Fibroblast of skin of left quadriceps (primary cell): ENCODE measurements around the gene PYCARD.
"Not testable (repeated sequence)": the region's sequence is repeated elsewhere in the genome, so short reads cannot be mapped to it uniquely, and the experiment has no call there.

ENCODE experiments used
- DNase-seq, 2 experiments: peaks; one replicate each; pipeline ENCODE4 v3.0.0-alpha.2; 2013; ENCODE audit warnings: low read depth in 2 of 2

The PYCARD gene

GRCh38 chr16:31215287-31216162, 13.0 kb upstream of the PYCARD start:
- DNase-seq: no peak

GRCh38 chr16:31214708-31215286, 12.2 kb upstream of the PYCARD start:
- DNase-seq: no peak

DNA sequence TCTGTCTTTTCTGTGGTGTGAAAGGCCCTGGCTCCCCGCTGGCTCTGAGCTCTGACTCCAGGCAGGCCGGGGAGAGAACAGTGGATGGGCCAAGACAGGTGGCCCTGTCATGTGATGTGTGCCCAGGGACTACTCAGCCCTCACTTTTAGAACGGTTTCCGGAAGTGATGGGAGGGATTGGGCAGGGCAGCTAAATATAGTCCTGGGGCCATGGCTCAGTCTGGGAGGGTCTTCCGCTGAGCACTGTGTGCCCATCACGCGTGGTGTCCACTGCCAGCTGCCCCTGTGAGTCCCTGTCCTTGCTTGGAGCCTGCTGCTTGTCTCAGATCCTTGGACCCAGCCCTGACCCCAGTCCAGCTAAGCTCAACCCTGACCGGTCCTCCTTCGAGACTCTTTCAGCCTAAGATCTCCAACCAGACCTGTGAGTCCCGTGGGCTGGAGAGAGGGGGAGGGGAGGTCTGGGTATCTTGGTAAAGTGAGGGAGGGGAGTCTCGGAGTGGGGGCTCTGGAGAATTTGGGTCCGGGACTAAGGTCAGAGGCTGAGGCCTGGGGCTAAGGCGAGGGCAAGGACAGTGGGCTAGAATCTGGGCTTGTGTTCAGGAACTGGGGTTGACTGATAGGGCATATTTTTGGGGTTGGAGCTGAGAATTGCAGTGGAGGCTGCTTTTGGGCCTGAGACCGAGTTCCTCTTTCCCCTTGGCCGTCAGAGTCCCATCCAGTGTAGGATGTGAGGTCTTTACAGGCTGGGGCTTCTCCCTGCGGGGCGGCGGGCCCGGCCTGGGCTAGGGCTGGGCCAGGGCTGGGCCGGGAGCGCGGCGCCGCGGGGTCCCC, 11.5 kb upstream of the PYCARD start, which contains the start of gene TRIM72:
Gene TRIM72, plus strand, starts transcription at position 243 of the 831 bp plus-strand sequence. CDS start 620 bp downstream, outside the sequence.
- no peak for DNase-seq

- no peak for DNase-seq
Measured at GRCh38 chr16:31213342-31213741, 10.8 kb upstream of the PYCARD start.

DNA sequence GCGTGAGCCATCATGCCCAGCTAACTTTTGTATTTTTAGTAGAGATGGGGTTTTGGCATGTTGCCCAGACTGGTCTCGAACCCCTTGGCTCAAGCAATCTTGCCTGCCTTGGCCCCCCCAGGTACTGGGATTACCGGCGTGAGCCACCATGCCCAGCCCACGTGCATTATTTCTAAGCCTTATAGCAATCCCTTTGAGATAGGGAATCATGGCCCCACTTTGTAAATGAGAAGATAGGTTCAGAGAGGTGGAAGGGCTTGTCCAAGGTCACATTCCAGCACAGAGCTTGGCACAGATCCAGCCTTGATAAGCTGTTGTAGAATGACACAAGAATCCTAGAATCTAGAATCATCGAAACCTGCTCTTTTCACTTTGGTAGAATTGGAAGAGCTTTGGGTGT, 4.2 kb upstream of the PYCARD start:
- no peak for DNase-seq

DNA sequence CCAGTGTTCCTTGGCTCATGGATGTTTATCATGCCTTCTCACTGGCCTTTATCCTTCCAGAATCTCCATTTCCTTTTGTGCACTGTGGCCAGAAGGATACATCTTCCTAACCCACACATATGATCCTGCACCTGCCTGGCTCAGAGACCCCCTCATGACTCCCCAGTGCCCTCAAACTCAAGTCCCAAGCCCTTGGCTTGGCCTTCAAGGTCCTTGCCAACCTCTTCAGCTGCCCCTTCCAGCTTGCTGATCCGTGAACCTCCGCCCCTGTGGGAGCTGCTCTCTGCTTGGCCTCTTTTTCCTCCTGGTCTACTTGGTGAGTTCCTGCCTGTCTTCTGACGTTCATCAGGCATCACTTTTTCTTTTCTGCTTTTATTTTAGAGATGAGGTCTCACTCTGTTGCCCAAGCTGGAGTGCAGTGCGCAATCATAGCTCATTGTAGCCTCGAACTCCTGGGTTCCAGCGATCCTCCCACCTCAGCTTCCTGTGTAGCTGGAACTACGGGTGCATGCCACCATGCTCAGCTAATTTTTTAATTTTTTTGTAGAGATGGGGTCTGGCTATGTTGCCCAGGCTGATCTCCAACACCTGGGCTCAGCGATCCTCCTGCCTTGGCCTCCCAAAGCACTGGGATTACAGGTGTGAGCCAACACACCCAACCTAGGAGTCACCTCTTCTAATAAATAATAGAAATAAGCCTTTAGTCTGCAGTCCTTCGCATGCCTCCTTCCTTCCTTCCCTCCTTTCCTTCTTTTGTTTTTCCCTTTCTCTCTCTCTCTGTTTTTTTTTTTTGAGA, 2.5 kb upstream of the PYCARD start:
- no peak for DNase-seq

DNA sequence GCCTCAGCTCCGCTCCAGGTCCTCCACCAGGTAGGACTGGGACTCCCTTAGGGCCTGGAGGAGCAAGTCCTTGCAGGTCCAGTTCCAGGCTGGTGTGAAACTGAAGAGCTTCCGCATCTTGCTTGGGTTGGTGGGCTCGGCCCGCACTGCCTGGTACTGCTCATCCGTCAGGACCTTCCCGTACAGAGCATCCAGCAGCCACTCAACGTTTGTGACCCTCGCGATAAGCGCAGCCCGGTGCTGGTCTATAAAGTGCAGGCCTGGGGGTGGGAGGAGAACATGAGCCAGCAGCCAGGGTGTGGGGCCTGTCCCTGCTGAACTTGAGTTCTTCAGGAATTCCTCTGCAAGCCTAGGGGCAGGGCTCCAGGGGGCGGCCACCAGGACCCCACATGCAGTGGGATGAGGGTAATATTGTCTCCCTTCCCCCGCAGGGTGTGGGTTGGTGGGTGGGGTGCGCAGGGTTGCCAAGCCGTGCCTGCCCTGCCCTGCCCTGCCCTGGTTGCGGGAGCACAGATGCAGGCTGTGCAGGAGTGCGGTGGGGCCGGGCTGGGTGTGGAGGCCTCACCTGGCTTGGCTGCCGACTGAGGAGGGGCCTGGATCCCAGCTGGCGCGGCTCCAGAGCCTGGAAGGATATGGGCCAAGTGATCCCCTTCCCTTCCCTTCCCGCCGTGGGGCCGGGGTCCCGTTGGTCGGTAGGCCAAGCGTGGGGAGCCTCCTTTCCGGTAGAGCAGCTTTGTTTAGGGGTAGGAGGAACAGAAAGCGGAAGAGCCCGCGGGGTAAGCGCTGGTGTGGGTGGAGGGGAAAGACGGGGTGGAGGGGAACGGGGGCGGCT, 762 bp downstream of the PYCARD start:
- no peak for DNase-seq

GRCh38 chr16:31200821-31201568, 1.6 kb downstream of the PYCARD start:
- no peak for DNase-seq

DNA sequence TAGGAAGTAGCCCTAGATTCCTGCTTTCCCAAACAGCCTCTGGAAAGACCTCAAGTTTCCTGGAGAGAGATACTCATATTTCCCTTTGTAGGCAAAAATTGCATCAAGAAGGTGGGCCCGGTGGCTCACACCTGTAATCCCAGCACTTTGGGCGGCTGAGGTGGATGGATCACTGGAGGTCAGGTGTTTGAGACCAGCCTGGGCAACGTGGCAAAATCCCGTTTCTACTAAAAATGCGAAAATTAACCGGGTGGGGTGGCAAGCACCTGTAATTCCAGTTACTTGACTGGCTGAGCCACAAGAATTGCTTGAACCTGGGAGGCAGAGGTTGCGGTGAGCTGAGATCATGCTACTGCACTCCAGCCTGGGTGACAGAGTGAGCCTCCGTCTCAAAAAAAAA, 2.4 kb downstream of the PYCARD start:
- DNase-seq: not testable (repeated sequence)

DNA sequence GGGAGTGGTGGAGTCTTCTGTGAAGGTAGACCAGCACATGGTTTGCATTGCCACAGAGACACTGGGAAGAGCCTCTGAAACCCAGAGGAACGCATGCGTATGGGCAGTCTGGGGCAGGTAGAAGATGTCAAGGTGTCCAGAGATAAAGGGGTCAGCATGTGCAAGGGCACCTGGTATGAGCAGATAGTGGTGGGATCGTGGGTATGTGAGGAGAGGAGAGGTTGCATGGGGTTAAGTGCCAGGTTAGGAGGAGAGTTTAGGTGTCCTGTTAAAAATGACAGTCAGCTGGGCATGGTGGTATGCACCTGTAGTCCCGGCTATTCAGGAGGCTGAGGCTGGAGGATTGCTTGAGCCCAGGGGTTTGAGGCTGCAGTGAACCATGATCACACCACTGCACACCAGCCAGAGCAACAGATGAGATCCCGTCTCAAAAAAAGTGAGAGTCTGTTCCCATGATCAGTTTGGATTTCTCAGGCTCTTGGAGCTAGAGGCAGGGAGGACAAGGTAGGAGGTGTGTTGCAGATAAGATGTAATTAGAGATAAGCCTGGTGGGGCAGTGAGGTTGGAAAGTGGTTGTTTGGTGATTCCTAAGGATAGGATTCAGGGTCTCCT, 3.0 kb downstream of the PYCARD start:
- DNase-seq: no peak

DNA sequence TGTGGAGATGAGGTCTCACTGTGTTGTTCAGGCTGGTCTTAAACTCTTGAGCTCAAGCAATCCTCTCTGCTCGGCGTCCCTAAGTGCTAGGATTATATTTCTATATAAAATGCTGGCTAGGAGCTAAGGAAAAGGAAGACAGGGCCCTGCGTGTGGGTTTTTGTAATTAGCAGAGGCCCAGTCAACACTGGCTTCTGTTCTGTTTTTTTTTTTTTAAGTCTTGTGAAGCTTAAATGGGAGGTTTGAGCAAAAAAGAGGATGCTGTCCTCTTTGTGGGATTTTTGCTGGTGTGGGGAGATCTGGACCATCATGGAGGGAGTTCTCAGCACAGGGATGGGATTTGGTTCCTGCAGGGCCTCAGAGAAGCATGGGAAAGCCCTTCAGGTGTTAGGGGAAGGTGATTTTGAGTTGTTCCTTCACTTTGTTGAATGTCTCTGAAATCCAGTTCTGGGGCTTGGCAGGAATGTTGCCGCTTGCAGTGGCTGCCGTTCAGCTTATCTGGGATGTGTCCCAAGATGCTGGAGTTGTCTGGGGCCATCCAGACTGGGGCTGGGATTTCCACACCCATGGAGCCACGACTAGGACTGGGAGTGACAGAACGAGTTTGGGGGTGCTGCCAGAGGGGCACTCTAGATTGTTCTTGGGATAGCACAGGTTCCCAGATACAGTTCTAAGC, 4.2 kb downstream of the PYCARD start:
- no peak for DNase-seq

DNA sequence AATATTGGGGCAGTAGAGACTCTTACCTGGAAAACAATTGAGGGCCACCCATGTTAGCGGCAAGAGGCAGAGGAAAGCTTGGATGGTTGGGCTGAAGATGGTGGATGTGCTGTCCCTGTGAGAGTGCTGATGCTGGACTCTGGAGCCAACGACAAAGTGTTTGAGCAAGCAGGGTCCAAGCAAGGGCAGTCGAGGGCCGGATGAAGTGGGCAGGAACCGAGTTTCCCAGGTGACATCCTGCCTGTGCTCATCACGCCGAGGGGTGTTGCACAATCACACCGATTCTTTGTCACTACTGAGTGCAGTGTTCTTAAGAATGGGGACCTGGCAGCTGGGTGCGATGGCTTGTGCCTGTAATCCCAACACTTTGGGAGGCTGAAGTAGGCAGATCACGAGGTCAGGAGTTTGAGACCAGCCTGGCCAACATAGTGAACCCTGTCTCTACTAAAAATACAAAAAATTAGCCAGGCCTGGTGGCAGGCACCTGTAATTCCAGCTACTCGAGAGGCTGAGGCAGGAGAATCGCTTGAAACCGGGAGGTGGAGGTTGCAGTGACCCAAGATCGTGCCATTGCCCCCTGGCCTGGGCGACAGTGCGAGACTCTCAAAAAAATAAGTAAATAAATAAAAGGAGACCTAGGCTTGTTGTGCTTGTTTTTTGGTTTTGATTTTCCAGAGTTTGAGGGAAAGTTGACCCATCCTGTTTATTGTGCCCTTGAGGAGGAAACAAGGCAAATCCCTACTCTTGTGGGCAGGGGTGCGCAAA, 6.1 kb downstream of the PYCARD start:
- no peak for DNase-seq

DNA sequence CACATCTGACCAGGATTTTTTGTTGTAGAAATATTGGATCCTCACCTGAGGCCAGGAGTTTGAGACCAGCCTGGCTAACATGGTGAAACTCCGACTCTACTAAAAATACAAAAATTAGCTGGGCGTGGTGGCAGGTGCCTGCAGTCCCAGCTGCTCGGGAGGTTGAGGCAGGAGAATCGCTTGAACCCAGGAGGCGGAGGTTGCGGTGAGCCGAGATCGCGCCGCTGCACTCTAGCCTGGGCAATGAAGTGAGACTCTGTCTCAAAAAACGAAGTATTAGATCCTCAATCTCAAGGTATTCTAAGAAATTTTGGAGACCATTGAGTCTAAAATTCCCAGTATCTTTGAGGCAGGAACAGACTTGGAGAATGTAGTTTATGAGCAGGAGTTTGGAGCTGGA, 6.7 kb downstream of the PYCARD start:
- not testable (repeated sequence) for DNase-seq

- DNase-seq: no peak
Measured at GRCh38 chr16:31194898-31195297, 7.7 kb downstream of the PYCARD start.

- DNase-seq: no peak
Measured at GRCh38 chr16:31193874-31194273, 8.7 kb downstream of the PYCARD start.

DNA sequence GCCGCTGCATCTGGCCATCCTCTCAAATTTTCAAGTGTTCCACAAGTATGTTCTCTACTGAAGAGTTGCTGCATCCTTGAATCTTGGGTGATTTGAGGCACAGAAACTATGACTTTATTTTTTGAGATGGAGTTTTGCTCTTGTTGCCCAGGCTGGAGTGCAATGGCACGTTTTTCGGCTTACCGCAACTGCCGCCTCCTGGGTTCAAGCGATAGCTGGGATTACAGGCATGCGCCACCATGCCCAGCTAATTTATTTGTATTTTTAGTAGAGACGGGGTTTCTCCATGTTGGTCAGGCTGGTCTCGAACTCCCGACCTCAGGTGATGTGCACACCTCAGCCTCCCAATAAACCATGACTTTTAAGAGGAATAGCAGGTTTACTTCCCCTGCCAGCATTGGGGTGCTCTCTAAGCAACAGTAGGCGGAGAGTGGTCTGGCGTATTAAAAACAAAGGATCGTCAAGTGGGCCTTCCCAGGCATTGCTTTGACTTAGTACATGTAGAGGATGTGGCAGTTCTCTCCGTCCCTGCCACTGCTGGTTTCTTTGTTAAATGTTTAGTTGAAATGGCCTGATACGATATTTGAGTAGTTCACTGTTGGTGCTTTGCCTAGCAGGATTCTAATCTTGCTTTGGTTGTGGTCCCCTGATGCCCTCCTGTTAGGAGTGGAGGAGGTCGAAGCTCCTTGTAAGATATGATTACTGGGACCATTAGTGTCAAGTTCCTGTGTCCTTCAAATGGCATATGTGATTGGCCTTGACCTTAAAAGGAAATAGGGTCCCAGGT, 9.5 kb downstream of the PYCARD start:
- DNase-seq: no peak

GRCh38 chr16:31191697-31192428, 10.7 kb downstream of the PYCARD start:
- no peak for DNase-seq
